NCI-H69 (cell line): ENCODE results near the gene KIAA0319L.

Source experiments
- DNase-seq: peaks from one replicate; lab custom pipeline; 2025; lab: John Stamatoyannopoulos, UW

KIAA0319L gene

DNA sequence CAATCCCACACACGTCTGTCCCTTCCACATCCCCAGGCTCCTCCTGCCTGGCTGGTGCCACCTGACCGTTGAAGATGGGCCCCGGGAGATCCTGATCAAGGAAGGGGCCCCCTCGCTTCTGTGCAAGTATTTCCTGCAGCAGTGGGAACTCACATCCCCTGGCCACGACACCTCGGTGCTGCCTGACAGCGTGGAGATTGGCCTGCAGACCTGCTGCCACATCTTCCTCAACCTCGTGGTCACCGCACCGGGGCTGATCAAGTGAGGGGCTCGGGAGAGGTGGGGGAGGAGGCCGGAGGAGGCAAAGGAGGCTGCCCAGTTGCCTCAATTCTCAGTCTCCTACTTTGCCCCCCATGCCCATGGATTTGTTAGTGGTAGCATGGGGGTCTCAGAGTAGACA, 6.0 kb upstream of the KIAA0319L start:
- DNase-seq = no peak

DNA sequence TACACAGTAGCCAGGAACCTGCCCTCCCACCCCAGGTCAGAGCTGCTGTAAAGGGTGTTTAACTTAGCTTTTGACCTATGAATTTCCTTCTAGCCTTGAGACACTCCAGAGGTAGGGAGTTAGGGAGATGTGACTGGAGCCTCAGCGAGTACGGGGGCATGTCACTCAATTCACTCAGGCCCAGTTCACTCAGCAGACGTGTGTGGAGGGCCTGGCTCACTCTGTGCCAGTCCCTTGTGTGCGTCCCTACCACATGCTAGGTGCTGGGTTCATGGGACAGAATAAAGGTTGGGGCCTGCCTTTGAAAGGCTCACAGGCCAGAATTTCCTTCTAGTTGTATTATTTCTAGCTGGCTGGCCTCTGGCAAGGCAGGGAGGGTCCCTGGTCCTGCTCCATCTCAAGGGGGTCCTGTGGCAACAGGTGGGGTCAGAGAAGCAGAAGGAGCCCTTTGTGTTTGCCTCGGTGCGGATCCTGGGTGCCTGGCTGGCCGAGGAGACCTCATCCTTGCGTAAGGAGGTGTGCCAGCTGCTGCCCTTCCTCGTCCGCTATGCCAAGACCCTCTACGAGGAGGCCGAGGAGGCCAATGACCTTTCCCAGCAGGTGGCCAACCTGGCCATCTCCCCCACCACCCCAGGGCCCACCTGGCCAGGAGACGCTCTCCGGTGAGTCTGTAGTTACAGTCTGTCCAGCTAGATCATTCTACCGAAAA, 4.9 kb upstream of the KIAA0319L start:
- no peak for DNase-seq

DNA sequence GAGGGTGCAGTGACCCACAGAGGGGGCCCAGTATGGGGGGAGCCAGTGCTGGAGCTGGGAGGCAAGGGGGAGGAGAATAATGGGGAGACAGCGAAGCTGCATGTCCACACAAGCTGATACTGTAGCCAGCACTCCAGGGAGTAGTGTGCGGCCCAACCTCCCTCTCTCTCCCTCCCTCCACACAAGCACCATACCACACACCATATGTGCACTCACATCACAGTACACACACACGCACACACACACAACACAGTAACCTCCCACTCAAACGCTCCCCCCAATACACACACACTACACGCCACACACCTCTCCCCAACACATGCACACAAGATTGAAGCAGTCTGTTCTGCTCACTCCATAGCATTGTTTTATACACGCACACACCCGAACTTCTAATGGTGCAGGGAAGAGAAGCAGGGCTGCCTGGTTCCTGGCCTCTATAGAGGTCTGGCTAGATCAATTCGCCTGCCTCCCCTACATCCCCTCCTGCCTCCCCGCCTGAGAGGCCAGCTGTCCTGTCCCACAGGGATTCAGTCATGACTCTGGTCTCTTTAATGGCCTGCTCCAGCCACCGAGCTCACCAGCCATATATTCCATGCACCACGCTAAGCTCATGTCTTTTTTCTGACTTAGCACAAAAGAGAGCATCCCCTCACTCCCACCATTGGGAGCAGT, 4.2 kb upstream of the KIAA0319L start:
- no peak for DNase-seq

- DNase-seq = no peak
These were observed 3.3 kb upstream of the KIAA0319L start for GRCh38 chr1:35560256-35561225.

DNA sequence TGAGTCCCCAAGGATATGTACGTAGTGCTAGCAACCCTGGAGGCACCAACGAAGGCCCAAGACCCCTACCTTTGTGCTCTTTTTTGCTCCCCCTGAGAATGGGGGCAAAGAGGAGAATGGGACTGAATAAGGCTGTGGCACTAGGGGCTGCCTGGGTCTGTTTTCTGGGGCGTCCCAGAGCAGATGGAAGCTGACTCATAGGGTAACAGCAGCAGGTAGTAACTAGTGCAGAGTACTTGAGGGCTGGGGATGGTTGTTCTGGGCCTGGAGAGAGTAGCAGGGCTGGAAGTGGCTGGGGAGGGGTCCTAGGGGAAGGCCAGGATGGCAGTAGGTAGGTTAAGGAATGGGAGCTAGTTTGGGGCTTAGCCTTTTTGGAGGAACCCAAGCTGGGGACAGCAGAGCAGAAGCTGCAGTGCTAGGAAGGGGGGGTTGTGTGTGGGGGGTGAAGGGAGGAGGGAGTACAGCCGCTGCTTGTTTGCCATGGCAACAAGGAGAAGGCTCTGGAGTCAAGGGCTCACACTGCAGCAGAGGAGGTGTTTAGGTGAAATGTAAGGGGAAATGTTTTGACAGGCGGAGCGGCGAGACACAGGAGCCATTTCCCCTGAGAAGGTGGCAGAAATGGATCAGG, 2.2 kb upstream of the KIAA0319L start:
- DNase-seq = no peak

DNA sequence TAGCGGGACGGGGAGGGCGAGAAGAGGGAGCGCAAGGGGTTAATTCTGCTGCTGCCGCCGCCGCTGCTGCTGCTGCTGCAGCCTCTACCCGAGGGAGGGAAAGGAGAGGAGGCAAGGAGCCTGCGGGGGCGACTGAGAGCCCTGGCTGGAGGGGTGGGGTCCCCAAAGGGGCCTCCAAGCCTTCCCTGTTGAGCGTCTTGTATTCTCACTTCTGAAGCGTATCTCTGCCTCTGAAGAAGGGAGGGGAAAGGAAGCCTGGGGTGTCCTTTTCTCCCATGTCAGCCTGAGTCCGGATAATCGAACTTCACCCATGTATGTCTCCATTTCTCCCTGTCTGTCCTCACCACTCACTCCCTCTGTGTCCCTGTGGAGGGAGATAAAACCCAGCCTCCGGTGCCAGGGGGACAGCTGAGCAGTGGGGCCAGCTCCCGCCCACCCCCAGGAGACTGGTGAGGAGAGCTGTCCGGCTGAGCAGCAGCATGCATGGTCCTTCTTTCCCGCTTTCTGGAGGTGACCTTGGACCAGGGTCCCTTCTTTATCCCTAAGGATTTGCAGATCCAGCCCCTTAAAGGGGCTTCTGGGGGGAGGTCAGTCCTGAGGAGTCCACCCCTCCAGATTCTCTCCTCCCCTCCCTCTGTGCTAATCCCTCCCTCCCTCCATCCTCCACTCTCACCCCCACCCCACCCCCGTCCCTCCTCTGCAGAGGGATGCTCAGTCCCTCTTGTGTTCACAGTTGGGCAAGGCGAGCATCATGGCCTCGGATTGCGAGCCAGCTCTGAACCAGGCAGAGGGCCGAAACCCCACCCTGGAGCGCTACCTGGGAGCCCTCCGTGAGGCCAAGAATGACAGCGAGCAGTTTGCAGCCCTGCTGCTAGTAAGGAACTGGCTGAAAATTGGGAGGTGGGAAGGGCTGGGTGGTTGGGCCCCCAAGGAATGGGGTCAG, 1.4 kb upstream of the KIAA0319L start:
- DNase-seq = peak; percentile 45

DNA sequence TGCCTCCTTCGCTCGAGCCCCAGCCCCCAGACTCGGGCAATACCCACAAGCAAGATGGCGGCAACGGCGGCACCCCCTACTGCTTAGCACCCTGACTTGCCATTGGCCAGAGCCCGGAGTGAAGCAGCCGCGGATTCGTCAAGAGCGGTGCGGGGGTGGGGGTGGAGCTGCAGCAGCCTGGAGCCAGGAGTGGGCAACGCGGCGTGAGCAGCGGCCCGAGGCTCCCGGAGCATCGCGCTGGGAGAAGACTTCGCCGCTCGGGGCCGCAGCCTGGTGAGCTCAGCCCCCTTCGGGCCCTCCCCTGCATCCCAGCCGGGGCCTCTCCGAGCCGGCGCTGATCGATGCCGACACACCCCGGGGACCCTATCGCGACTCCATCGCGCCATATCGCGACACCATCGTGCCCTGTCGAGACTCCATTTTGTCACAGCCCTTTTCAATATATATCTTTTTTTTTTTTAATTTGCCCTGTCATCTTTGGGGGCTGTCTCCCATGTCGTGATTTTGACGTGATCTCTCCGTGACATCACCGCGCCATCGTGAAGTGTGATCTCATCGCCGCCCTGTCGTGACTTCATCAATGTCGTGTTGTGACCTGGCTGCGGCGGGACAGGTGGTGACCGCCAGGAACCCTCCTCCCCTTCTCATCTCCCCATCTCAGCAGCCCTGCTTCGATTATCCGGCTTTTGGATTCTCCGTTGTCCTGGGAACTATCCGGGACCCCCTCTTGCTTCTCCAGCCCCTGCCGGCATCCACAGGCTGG, 589 bp upstream of the KIAA0319L start, which contains the start of gene NCDN:
NCDN (plus strand) TSS at position 189 of the 763 bp plus-strand sequence; CDS start at position 581, 392 bp downstream.
- peak; percentile 96 for DNase-seq

GRCh38 chr1:35556484-35557117, 602 bp downstream of the KIAA0319L start:
- DNase-seq = peak; percentile 64

DNA sequence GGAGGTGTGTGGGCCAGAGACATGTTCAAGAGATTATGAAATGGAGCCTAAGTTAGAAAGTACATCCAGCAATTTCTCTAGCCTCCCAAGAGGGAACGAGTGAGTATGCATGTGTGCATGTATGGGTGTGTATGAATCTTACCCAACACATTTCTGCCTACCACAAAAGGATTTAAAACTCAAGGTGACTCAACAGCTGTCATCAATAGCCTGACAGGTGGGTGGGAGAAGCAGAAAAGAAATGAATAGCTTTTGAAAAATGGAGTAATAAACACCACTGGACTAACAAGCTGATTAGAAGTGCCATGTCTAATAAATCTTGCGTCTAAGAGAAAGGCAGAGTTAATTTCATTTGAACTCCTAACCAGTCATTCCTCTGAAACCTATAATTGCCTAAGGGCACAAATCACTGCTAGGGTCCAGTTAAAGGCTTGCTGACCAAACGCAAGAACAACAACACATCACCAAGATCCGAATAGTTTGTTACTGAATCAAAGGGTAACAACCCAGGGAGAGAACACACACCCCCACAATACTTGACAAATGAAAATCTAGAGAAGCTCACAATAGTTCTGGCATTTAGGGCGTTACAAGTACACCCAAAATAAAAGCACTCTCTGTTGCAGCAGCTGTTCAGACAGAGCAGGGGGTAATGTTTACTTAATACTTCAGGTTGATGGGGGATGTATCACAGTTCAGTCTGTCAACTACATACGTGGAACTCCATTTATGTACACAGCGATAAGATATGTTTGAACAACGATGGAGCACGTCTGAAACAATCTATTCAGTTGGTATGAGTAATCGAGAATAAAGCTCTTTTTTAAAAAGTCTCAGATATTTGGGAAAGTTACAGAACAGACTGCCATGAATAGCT, 1.4 kb downstream of the KIAA0319L start:
- peak; percentile 98 for DNase-seq

DNA sequence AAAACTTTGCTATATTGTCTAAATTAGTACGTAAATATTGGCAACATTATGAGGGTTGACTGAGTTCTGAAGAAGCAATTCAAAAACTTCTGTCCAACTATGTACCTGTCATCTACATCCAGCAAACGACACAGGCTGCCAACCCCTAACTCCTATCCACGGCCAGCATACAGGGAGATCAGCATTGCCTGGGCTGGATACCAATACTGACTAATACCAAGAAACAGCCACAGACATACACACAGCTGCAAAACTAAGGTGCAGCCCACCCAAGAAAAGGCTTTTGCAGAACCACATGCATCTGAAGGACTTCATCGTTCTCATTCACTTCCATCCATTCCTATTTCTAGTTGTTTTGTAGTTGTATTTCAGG, 2.0 kb downstream of the KIAA0319L start:
- DNase-seq = peak; percentile 34

- DNase-seq = peak; percentile 73
These were observed 2.7 kb downstream of the KIAA0319L start for GRCh38 chr1:35554266-35555211.

GRCh38 chr1:35553851-35554250, 3.4 kb downstream of the KIAA0319L start:
- DNase-seq = peak; percentile 81

DNA sequence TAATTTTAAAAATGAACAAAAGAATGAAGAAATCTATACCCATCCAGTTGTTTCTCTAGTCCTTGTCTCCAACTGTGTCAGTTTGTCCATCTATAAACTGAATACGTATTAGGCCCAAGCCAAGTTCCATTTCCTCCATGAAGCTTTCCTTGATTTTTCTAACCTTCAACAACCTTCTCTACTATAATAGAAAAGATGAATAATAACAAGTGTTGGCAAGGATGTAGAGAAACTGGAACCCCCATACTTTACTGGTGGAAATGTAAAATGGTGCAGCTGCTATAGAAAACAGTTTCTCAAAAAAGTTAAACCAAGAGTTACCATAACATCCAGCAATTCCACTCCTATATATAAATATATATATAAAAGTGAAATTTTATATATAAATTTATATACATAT, 10.6 kb downstream of the KIAA0319L start:
- no peak for DNase-seq

DNA sequence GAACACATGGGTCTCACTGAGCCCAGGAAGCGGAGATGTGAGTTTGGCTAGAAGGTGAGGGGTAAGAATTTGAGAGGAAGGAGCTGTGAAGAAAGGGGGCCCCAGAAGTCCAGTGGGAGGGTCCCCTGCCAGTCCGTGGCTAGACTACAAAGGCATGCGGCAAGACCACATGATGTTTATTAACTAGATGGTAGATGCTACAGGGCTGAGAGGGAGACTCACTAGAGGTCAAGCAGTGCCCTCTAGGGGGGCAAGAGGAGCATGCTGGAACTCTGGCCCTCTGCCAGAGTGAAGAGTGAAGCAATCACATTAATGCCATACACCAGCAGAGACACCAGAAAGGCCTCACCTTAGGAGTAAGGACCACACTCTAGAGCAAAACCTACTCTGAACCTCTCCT, 12.2 kb downstream of the KIAA0319L start:
- peak; percentile 74 for DNase-seq

- DNase-seq = peak; percentile 14
These were observed 17.4 kb downstream of the KIAA0319L start for GRCh38 chr1:35539824-35540261.

GRCh38 chr1:35539073-35539823, 18.0 kb downstream of the KIAA0319L start:
- peak; percentile 96 for DNase-seq

GRCh38 chr1:35537806-35538205, 19.4 kb downstream of the KIAA0319L start:
- DNase-seq = no peak
